Measurements from ENCODE around the gene PPIL6.

PPIL6 gene

DNA sequence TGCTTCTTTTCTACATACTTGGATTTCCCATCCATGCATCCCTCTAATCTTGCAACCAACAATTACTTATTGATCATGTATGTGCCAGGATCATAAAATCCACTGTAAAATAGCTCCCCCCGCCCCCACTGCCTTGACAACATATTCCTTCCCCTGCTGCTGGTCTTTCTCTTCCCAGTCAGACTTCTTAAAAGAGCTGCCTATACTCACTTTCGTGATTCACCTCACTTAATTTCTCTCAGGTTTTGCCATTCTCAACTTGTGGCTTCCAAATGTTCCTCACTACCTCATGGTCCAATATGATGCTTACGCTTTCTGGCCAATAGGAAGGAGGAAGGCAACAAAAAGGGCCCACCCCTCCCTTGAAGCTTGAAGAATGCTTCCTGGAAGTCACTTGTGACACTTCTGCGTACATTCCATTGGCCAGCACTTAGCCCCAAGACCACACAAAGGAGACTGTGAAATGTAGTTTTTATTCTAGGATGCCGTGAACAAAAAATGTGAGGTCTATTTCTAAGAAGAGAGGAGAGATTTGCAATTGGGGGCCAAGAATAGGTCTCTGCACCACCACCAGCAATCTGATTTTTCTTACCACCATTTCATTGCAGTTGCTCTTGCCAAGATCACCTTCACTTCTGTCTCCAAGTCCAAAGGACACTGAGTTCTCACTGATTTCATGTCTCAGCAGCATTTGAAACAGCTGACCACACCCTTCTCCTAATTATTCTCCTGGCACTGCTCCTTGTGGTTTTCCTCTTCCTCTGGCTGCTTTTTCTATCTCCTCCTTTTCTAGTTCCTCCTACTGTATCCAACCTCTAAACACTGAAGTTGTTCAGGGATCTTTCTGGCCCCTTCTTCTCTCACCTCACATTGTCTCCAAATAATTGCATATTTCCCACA lies 88.9 kb downstream of the PPIL6 start:
- peaks cover 27% of the 10 kb centered on the region for H3K4me1 ChIP-seq (ENCODE audit: control insufficient read depth, insufficient read depth, low read length)
- peak; percentile 55 for DNase-seq (ENCODE audit: low read depth)
- H3K9me3 ChIP-seq (ENCODE audit: control insufficient read depth, low read length), result peaks cover 2% of the 10 kb centered on the region
- peaks cover 15% of the 10 kb centered on the region for H3K36me3 ChIP-seq (ENCODE audit: control insufficient read depth, insufficient read depth, low read length, severe bottlenecking)
- no peak overlapping the region for H3K9ac ChIP-seq (ENCODE audit: low read length)
- no peaks in the 10 kb centered on the region for H3K27me3 ChIP-seq (replicated peaks; ENCODE audit: control insufficient read depth, insufficient read depth, low read length)
- H3K4me3 ChIP-seq (ENCODE audit: low read length), result peak overlapping the region; percentile 18

DNA sequence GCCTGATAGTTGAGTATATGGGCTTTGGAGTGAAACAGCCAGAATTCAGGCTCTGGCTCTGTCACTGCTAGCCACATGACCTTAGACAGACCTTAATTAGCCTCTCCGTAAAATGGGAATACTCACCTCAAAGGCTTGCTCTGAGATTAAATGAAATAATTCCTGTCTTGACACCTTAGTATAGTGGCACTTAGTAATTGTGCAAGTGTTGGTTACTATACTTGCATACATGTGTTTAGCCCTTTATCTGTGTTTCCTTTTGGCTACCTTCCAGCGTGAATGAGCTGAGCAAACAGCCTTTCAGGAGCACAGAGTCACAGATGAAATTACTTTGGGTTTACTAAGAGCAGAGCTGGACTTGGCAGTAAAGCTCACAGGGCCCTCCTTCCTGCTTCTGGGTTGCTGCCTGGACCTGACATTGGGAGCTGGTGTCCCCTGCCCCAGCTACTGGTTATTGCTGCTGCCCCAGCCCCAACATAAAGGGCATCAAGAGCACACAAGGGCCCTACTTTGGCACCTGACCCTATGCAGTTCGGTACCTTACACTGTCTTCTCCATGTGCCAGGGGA lies 90.9 kb downstream of the PPIL6 start:
- H3K27me3 ChIP-seq (replicated peaks; ENCODE audit: control insufficient read depth, insufficient read depth, low read length), result no peaks in the 10 kb centered on the region
- no peak overlapping the region for H3K4me3 ChIP-seq (ENCODE audit: low read length)
- peak; percentile 52 for DNase-seq (ENCODE audit: low read depth)
- H3K9me3 ChIP-seq (ENCODE audit: control insufficient read depth, low read length), result no peaks in the 10 kb centered on the region
- H3K9ac ChIP-seq (ENCODE audit: low read length), result no peak overlapping the region
- H3K36me3 ChIP-seq (ENCODE audit: control insufficient read depth, insufficient read depth, low read length, severe bottlenecking), result peaks cover 4% of the 10 kb centered on the region
- peaks cover 27% of the 10 kb centered on the region for H3K4me1 ChIP-seq (ENCODE audit: control insufficient read depth, insufficient read depth, low read length)

DNA sequence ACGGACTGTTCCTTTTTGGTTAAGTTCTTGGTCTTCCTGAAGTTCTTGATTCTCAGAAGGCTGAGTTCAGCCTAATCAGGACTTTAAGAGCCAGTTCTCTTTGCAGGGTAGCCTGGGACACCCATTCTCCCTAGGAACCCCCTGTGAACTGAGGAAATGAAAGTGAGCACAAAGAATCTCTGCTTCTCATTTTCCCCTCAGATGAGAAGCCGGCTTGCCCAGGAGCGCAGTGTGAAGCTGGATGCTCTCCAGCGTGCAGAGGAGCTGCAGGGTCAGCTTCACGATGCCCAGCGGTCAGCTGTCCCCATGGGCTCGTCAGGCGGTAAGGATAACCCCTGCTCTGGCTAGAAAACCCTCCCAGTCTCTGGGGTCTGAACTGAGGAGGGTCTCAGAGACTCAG lies 92.2 kb downstream of the PPIL6 start:
- H3K36me3 ChIP-seq (ENCODE audit: control insufficient read depth, insufficient read depth, low read length, severe bottlenecking), result no peaks in the 10 kb centered on the region
- H3K9me3 ChIP-seq (ENCODE audit: control insufficient read depth, low read length), result no peaks in the 10 kb centered on the region
- no peak overlapping the region for H3K9ac ChIP-seq (ENCODE audit: low read length)
- peaks cover 27% of the 10 kb centered on the region for H3K4me1 ChIP-seq (ENCODE audit: control insufficient read depth, insufficient read depth, low read length)
- DNase-seq (ENCODE audit: low read depth), result no peak
- H3K4me3 ChIP-seq (ENCODE audit: low read length), result no peak overlapping the region
- no peaks in the 10 kb centered on the region for H3K27me3 ChIP-seq (replicated peaks; ENCODE audit: control insufficient read depth, insufficient read depth, low read length)

DNA sequence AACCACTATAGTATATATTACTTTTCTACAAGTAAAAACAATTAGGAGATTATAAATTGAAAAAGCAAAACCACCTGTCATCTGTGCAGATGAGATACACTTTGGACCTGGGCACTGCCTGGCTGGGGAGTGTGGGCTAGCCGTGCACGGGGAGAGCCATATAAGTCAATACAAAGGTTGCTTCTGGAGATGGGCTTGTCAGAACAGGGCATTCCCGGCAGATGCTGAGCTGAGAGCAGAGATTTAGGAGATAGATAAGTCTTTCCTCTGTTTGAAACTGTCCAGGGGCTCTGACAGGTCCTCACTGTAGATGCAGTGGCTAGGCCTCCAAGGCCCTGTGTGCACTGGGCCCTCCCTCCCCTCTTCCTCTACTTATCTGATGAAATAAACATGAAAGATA lies 92.6 kb downstream of the PPIL6 start:
- Histone ChIP-seq H3K4me1 (ENCODE audit: control insufficient read depth, insufficient read depth, low read length) (peaks cover 27% of the 10 kb centered on the region), H3K9me3 (ENCODE audit: control insufficient read depth, low read length) (no peaks in the 10 kb centered on the region), H3K36me3 (ENCODE audit: control insufficient read depth, insufficient read depth, low read length, severe bottlenecking) (no peaks in the 10 kb centered on the region), H3K9ac (ENCODE audit: low read length) (no peak overlapping the region), H3K27me3 (replicated peaks; ENCODE audit: control insufficient read depth, insufficient read depth, low read length) (no peaks in the 10 kb centered on the region), H3K4me3 (ENCODE audit: low read length) (no peak overlapping the region)
- DNase-seq (ENCODE audit: low read depth), result no peak

DNA sequence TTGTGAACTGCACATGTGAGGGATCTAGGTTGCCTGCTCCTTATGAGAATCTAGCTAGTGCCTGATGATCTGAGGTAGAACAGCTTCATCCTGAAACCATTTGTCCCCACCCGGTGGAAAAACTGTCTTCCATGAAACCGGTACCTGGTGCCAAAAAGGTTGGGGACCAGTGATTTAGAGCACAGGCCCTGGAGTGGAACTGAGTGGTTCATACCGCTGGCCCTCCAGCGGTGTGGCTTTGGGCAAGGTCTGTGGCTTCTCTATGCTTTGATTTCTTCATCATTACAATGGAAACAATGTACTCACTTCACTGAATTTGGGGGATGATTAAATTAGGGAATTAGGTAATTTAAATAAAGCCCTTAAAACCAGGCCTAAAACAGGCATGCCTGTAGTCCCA lies 94.4 kb downstream of the PPIL6 start:
- no peak overlapping the region for H3K9ac ChIP-seq (ENCODE audit: low read length)
- no peak for DNase-seq (ENCODE audit: low read depth)
- H3K9me3 ChIP-seq (ENCODE audit: control insufficient read depth, low read length), result no peaks in the 10 kb centered on the region
- H3K4me3 ChIP-seq (ENCODE audit: low read length), result no peak overlapping the region
- H3K27me3 ChIP-seq (replicated peaks; ENCODE audit: control insufficient read depth, insufficient read depth, low read length), result no peaks in the 10 kb centered on the region
- H3K36me3 ChIP-seq (ENCODE audit: control insufficient read depth, insufficient read depth, low read length, severe bottlenecking), result no peaks in the 10 kb centered on the region
- H3K4me1 ChIP-seq (ENCODE audit: control insufficient read depth, insufficient read depth, low read length), result peaks cover 20% of the 10 kb centered on the region

DNA sequence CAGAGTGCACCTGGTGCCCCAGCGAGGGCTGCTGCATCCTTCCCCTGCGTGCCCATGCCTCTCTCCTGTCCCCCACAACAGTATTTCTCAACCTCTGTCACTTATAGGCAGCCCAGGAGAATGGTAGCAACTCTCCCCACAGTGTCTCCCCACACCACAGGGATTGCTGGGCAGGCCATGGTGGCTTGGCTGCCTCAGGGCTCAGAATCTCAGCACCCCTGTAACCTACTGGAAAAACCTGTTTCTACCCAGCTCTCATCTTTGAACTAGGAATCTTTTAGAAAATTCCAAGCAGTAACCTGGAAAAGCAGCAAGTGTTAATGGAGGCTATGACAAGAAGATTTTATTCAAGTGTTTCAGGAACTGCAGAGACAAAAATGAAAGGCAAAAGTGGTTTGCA lies 96.2 kb downstream of the PPIL6 start:
- no peak for DNase-seq (ENCODE audit: low read depth)
- no peak overlapping the region for H3K4me3 ChIP-seq (ENCODE audit: low read length)

DNA sequence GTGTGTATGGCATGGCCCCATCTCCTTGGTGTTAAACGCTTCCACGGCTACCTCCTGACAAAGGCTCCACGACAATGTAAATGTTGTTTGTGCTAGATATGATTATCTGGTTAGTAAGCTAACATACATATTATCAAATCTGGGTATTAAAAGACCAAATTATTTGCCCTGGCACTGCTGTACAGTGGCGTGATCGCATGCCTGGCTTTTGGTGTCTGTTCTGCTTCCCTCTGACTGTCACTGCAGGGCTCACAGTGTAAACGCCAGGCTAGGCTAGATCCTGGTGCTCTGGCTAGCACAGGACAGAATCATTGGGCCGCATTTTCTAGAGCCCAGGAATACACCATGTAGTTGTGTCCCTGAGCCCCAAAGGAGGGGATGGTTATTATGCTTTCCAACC lies 96.9 kb downstream of the PPIL6 start:
- DNase-seq (ENCODE audit: low read depth), result no peak
- no peak overlapping the region for H3K4me3 ChIP-seq (ENCODE audit: low read length)
- no peak overlapping the region for H3K9ac ChIP-seq (ENCODE audit: low read length)
- H3K36me3 ChIP-seq (ENCODE audit: control insufficient read depth, insufficient read depth, low read length, severe bottlenecking), result no peaks in the 10 kb centered on the region
- peaks cover 19% of the 10 kb centered on the region for H3K4me1 ChIP-seq (ENCODE audit: control insufficient read depth, insufficient read depth, low read length)
- no peaks in the 10 kb centered on the region for H3K9me3 ChIP-seq (ENCODE audit: control insufficient read depth, low read length)
- H3K27me3 ChIP-seq (replicated peaks; ENCODE audit: control insufficient read depth, insufficient read depth, low read length), result no peaks in the 10 kb centered on the region

More for the DNA sequence above, 96.2 kb downstream of the PPIL6 start:
- Histone ChIP-seq H3K27me3 (replicated peaks; ENCODE audit: control insufficient read depth, insufficient read depth, low read length) (no peaks in the 10 kb centered on the region), H3K4me1 (ENCODE audit: control insufficient read depth, insufficient read depth, low read length) (peaks cover 21% of the 10 kb centered on the region), H3K9me3 (ENCODE audit: control insufficient read depth, low read length) (no peaks in the 10 kb centered on the region), H3K36me3 (ENCODE audit: control insufficient read depth, insufficient read depth, low read length, severe bottlenecking) (no peaks in the 10 kb centered on the region), H3K9ac (ENCODE audit: low read length) (no peak overlapping the region)

DNA sequence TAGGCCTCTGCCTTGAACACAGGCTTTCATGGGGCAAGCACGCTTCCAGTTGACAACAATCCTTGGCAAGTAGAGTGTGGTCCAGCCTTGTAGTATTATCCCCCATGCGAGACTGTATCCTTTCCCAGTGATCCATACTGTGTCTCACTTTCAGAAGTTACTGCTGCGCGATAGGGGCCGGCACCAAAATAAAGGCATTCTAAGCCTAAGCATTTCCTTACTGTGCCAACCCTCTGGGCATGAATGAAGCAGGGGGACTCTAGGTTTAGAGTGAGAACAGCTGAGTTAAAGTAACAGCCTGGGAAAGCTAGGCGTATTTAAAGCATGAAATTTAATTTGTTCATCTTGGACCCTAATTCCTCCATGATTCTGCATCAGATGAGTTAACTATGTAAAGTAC lies 97.5 kb downstream of the PPIL6 start:
- H3K9me3 ChIP-seq (ENCODE audit: control insufficient read depth, low read length), result no peaks in the 10 kb centered on the region
- no peak for DNase-seq (ENCODE audit: low read depth)
- no peaks in the 10 kb centered on the region for H3K36me3 ChIP-seq (ENCODE audit: control insufficient read depth, insufficient read depth, low read length, severe bottlenecking)
- peaks cover 19% of the 10 kb centered on the region for H3K4me1 ChIP-seq (ENCODE audit: control insufficient read depth, insufficient read depth, low read length)
- no peak overlapping the region for H3K4me3 ChIP-seq (ENCODE audit: low read length)
- H3K9ac ChIP-seq (ENCODE audit: low read length), result no peak overlapping the region
- H3K27me3 ChIP-seq (replicated peaks; ENCODE audit: control insufficient read depth, insufficient read depth, low read length), result no peaks in the 10 kb centered on the region

DNA sequence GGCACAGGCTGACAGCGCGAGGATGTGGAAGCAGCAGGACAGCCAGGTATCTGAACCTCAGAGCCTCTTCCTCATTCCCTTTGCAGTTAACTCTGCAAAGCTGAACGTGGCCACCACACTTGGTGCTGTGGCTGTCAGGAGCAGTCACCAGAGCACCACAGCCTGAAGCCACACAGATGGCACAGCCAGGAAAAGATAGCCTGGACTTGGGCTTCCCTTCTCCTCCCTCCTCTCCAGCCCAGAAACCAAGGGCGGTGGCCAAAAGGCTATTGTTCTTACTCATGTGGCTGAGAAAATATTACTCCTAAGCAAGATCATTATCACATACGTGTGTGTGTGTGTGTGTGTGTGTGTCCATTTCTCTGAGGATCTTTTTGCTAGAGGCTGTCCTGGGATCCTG lies 97.9 kb downstream of the PPIL6 start:
- no peaks in the 10 kb centered on the region for H3K27me3 ChIP-seq (replicated peaks; ENCODE audit: control insufficient read depth, insufficient read depth, low read length)
- H3K9ac ChIP-seq (ENCODE audit: low read length), result no peak overlapping the region
- H3K9me3 ChIP-seq (ENCODE audit: control insufficient read depth, low read length), result no peaks in the 10 kb centered on the region
- no peak overlapping the region for H3K4me3 ChIP-seq (ENCODE audit: low read length)
- peaks cover 19% of the 10 kb centered on the region for H3K4me1 ChIP-seq (ENCODE audit: control insufficient read depth, insufficient read depth, low read length)
- DNase-seq (ENCODE audit: low read depth), result no peak
- no peaks in the 10 kb centered on the region for H3K36me3 ChIP-seq (ENCODE audit: control insufficient read depth, insufficient read depth, low read length, severe bottlenecking)

DNA sequence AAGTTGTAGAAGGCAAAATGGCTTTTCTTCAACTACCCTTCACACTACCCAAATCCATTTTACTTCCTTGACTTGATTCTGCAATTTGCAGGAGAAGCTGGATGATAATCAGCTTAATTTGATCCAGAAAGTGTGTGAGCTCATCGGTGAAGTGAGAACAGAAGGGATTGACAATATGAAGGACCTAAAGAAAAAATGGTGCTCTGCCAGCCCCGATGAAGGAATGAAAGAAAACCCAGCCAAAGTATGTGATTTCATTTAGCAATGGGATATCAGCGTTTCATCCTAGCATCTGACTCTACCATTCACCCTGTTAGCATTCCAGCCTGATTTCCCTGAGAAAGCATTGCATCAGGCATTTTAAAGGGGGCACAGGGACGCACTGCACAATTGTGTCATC lies 99.6 kb downstream of the PPIL6 start:
- Histone ChIP-seq H3K36me3 (ENCODE audit: control insufficient read depth, insufficient read depth, low read length, severe bottlenecking) (no peaks in the 10 kb centered on the region), H3K4me1 (ENCODE audit: control insufficient read depth, insufficient read depth, low read length) (peaks cover 30% of the 10 kb centered on the region), H3K9me3 (ENCODE audit: control insufficient read depth, low read length) (no peaks in the 10 kb centered on the region), H3K4me3 (ENCODE audit: low read length) (no peak overlapping the region), H3K9ac (ENCODE audit: low read length) (peak overlapping the region; percentile 17), H3K27me3 (replicated peaks; ENCODE audit: control insufficient read depth, insufficient read depth, low read length) (no peaks in the 10 kb centered on the region)
- DNase-seq (ENCODE audit: low read depth), result peak; percentile 47

Measured in adipocyte (in vitro differentiated cells).